NOMO-1 treated with dmso at 0.1 percent for 144 hours (cell line): Measurements from ENCODE around the gene LTB4R.

ENCODE experiments used
- DNase-seq: peaks from one replicate; lab custom pipeline; 2025; ENCODE audit not compliant: unreplicated experiment; lab: John Stamatoyannopoulos, UW

The LTB4R gene

GRCh38 chr14:24299255-24300191, 11.8 kb upstream of the LTB4R start, which contains the start of the genes DHRS1 and NOP9:
Gene DHRS1, minus strand, starts transcription at chr14:24299780. Its CDS starts 674 bp downstream, at chr14:24299106.
Gene NOP9, plus strand, starts transcription at chr14:24299850. Its CDS starts 105 bp downstream, at chr14:24299955.
- peak; percentile 73 for DNase-seq

GRCh38 chr14:24300326-24300980, 10.8 kb upstream of the LTB4R start:
- DNase-seq, result no peak

DNA sequence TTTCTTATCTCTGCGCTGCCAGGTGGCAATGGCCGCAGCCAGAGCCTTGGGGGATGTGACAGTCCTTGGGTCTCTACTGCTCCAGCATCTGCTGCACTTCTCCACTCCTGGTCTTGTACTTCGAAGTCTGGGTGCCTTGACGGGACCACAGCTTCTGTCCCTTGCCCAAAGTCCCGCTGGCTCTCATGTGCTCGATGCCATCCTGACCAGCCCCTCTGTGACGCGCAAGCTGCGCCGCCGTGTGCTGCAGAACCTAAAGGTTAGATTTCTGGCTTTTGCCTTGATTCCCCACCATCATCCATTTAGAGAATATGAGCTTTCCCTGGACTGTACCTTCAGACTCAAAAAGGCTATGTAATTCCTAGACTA, 7.3 kb upstream of the LTB4R start:
- no peak for DNase-seq

- no peak for DNase-seq
These were observed 4.1 kb upstream of the LTB4R start for GRCh38 chr14:24307156-24307574.

- DNase-seq, result peak; percentile 55
These were observed 3.5 kb upstream of the LTB4R start, which contains the start of gene CIDEB for GRCh38 chr14:24307575-24308341. Gene CIDEB, minus strand, starts transcription at chr14:24307977. Its CDS starts 119 bp downstream, at chr14:24307858.

- DNase-seq, result no peak
These were observed 2.8 kb upstream of the LTB4R start for GRCh38 chr14:24308342-24309124.

DNA sequence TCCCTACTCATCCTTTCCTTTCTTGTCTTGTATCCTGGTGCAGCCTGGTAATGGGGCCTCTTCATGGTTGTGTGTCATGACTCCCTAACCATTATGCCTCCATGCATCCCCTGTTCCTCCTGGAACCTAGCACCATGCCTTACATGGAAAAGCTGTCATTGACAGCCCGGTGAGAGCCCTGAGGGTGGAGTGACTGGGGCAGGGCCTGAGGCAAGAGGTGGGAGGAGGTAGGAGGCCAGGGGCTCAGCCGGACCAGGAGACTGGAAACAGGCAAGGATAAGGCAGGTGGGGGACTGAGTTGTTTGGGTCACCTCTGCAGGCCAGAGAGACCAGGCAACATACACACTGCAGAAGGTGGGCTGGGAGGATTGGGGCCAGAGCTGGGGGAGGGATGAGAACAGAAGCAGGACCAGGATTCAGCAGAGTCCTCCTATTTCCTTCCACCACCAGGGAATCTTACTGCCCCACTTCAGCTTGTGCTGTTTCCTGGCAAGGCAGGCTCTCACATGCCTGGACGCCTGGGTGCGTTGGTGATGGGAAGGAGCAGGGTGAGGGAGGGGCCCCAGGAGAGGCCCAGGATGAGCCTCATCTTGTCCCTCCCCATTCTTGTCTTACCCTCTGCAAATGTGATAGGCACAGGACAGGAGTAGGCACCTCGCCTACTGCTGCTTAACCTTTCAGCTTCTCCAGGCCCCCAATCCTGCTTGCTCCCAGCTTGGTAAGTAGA, 1.6 kb upstream of the LTB4R start, which contains the start of gene LTB4R2:
TSS of gene LTB4R2 (plus strand) at position 603 of the 727 bp plus-strand sequence. CDS start 525 bp downstream, outside the sequence.
- DNase-seq, result no peak

- no peak for DNase-seq
These were observed 1.0 kb upstream of the LTB4R start for GRCh38 chr14:24310265-24310645.

GRCh38 chr14:24311837-24312615, 724 bp downstream of the LTB4R start:
- DNase-seq, result no peak

- peak; percentile 82 for DNase-seq
These were observed 1.6 kb downstream of the LTB4R start for GRCh38 chr14:24312736-24313507.

GRCh38 chr14:24313913-24314312, 2.6 kb downstream of the LTB4R start:
- DNase-seq, result peak; percentile 11

GRCh38 chr14:24314377-24315193, 3.3 kb downstream of the LTB4R start:
- DNase-seq, result no peak

GRCh38 chr14:24315243-24315806, 4.0 kb downstream of the LTB4R start:
- no peak for DNase-seq

DNA sequence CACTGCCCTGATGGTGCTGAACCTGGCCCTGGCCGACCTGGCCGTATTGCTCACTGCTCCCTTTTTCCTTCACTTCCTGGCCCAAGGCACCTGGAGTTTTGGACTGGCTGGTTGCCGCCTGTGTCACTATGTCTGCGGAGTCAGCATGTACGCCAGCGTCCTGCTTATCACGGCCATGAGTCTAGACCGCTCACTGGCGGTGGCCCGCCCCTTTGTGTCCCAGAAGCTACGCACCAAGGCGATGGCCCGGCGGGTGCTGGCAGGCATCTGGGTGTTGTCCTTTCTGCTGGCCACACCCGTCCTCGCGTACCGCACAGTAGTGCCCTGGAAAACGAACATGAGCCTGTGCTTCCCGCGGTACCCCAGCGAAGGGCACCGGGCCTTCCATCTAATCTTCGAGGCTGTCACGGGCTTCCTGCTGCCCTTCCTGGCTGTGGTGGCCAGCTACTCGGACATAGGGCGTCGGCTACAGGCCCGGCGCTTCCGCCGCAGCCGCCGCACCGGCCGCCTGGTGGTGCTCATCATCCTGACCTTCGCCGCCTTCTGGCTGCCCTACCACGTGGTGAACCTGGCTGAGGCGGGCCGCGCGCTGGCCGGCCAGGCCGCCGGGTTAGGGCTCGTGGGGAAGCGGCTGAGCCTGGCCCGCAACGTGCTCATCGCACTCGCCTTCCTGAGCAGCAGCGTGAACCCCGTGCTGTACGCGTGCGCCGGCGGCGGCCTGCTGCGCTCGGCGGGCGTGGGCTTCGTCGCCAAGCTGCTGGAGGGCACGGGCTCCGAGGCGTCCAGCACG, 4.7 kb downstream of the LTB4R start:
- DNase-seq, result no peak

DNA sequence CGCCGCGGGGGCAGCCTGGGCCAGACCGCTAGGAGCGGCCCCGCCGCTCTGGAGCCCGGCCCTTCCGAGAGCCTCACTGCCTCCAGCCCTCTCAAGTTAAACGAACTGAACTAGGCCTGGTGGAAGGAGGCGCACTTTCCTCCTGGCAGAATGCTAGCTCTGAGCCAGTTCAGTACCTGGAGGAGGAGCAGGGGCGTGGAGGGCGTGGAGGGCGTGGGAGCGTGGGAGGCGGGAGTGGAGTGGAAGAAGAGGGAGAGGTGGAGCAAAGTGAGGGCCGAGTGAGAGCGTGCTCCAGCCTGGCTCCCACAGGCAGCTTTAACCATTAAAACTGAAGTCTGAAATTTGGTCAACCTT, 5.3 kb downstream of the LTB4R start:
- DNase-seq, result no peak
